ENCODE data around the gene POFUT1.

- TF ChIP-seq CTCF (conservative IDR thresholded peaks at IDR 0.05) (no peak), EZH2 (IDR thresholded peaks at IDR 0.05; ENCODE audit: low read depth) (no peak)
Measured at GRCh38 chr20:32236819-32237218, 29.1 kb downstream of the POFUT1 start.

All from PC-9 (cell line).